K562 (cell line): ENCODE results near the gene DNMBP. TPM values are rescaled to one million over a fixed set of nuclear protein-coding genes. Genes with fewer than 3 reads are reported as not detected.
A peak's percentile ranks its signal among the peaks of the same experiment; 100 is the strongest.

Experiments used
- GMEB1 ChIP-seq: fragments of 250-450 bp; sonication (Bioruptor Pico); IDR thresholded peaks from 2 replicates; pipeline ENCODE4 v1.4.0; 2020; ENCODE audit warnings: mild to moderate bottlenecking
- HIVEP1 ChIP-seq: fragments of 250-450 bp; sonication (Bioruptor Pico); IDR thresholded peaks from 2 replicates; pipeline ENCODE4 v1.4.0; 2020; ENCODE audit warnings: mild to moderate bottlenecking
- MIER1 ChIP-seq: fragments of 450-650 bp; IDR thresholded peaks from 2 replicates; pipeline ENCODE4 v1.6.1; 2016; ENCODE audit warnings: antibody characterized with exemption, mild to moderate bottlenecking, low read depth
- POLR2A ChIP-seq: fragments of 450-650 bp; conservative IDR thresholded peaks from 2 replicates; pipeline ENCODE4 v1.6.1; 2016
- PYGO2 ChIP-seq: fragments of 450-650 bp; IDR thresholded peaks from 2 replicates; pipeline ENCODE4 v1.6.1; 2016; ENCODE audit warnings: mild to moderate bottlenecking, missing genetic modification characterization, moderate library complexity, missing compliant biosample characterization
- ZBTB2 ChIP-seq: fragments of 450-650 bp; IDR thresholded peaks from 2 replicates; pipeline ENCODE4 v1.6.1; 2016; ENCODE audit warnings: antibody characterized with exemption
- ZNF224 ChIP-seq: sonication (generic); formaldehyde crosslinking; IDR thresholded peaks from 2 replicates; pipeline ENCODE4 v1.8.0; 2022; ENCODE audit warnings: mild to moderate bottlenecking, missing genetic modification reagents
- polyA plus RNA-seq, 8 experiments: library from polyadenylated mRNA; depleted of rRNA in 4 of 8; stranded (reverse) in 5 of 8; unstranded in 3 of 8; fragments of >200 nt; fragmentation: Nextera tagmentation in 2 of 8; fragmentation: Illumina TruSeq in 1 of 8; extraction: Ambion mirVana in 2 of 8; extraction: Trizol in 1 of 8; gene quantifications; 2 replicates each; pipeline versions ENCODE4 v1.2.1 to v1.2.3, GENCODE V29; 2011 to 2014; ENCODE audit warnings: inconsistent platforms in 1 of 8, missing spikeins in 1 of 8
- total RNA-seq, 7 experiments: library from RNA; depleted of rRNA in 6 of 7; stranded (reverse); fragments of >200 nt in 6 of 7; fragmentation: Illumina TruSeq in 2 of 7; extraction: Trizol in 2 of 7; gene quantifications; 2 replicates each; pipeline versions ENCODE4 v1.2.1 to v1.2.3, GENCODE V29; 2011 to 2021; ENCODE audit warnings: low replicate concordance in 1 of 7
- TF ChIP-seq, protein P1 (sequence below), 2 experiments: fragments of 450-650 bp; formaldehyde crosslinking in 1 of 2; IDR thresholded peaks; 2 replicates each; pipeline versions ENCODE4 v1.4.0 to v1.6.1; 2014 to 2020; ENCODE audit warnings: mild to moderate bottlenecking in 2 of 2, borderline replicate concordance in 1 of 2, low read depth in 1 of 2
- TF ChIP-seq, protein P2 (sequence below): fragments of 250-450 bp; sonication (Bioruptor Pico); IDR thresholded peaks from 2 replicates; pipeline ENCODE4 v1.8.0; 2021; ENCODE audit warnings: borderline replicate concordance, mild to moderate bottlenecking, moderate library complexity; ENCODE audit not compliant: poor library complexity, severe bottlenecking
- TF ChIP-seq, protein P3 (sequence below): fragments of 450-650 bp; IDR thresholded peaks from 2 replicates; pipeline ENCODE4 v1.6.1; 2016; ENCODE audit warnings: low read depth, mild to moderate bottlenecking, moderate library complexity
- TF ChIP-seq, protein P4 (sequence below), 3 experiments: IDR thresholded peaks in 2 of 3; conservative IDR thresholded peaks in 1 of 3; 2 replicates each; pipeline ENCODE4 v1.5.1; 2011 to 2012; ENCODE audit warnings: low read length in 3 of 3, mild to moderate bottlenecking in 3 of 3, control low read depth in 2 of 3, improper control_type of control experiment in 1 of 3, inconsistent platforms in 1 of 3, low read depth in 1 of 3, mixed read lengths in 1 of 3, moderate library complexity in 1 of 3; ENCODE audit not compliant: insufficient read depth in 2 of 3

DNMBP gene
- total and polyA plus RNA-seq, 9 of the 15 experiments (the other 6 are each of a cell fraction or from before 2014, with no cell fraction given): 0.83 to 3.7 (median 2.2) TPM

DNA sequence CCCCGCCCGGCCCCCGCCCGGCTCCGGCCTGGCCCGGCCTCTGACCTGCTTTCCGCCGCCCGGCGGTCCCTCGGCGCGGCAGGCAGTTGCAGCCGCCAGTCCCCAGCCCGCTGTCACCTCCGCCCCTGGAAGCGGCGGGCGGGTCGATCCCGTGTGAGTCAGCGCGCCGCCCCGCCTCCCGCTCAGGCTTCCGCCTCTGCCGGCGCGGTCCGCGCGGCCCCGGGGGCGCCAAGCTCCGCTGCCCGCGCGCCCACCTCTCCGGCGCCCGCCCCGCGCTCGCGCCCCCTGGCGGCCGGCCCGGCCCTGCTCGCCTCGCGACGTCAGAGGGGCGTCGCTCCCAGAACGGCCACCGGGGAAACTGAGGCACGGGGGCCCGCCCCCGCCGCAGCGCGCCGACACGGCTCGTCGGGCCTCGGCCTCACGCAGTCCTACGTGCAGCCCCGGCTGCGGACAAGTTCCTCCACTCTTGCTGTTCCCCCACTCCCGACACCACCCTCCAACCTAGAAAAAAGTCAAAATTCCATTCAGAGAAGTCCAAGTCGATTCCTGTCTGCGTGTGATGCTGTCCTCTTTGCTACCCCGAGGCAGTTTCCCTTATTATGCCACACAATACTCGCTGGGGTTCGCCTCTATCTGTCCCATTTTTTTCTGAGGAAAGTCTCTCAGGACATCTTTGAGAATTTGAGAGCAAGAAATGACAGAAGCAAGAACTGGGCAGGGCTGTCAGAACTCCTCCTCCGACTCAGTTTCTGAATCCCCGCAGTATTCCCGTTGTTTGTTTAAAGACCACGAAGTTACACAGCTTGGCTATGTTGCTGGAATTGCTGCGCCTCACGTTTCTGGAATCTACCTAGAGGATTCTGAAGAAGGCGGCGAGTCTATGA lies at the start of gene DNMBP (continued):
- TF ChIP-seq ZBTB2 (no peak), MIER1 (no peak), HIVEP1 (CRISPR knock-in tag) (no peak), PYGO2 (no peak), POLR2A (no peak), GMEB1 (CRISPR knock-in tag) (0 out of 2 replicates have a peak, but pooled peaks have one; percentile 36), ZNF224 (CRISPR knock-in tag) (no peak)
- TF ChIP-seq, protein P1, sequence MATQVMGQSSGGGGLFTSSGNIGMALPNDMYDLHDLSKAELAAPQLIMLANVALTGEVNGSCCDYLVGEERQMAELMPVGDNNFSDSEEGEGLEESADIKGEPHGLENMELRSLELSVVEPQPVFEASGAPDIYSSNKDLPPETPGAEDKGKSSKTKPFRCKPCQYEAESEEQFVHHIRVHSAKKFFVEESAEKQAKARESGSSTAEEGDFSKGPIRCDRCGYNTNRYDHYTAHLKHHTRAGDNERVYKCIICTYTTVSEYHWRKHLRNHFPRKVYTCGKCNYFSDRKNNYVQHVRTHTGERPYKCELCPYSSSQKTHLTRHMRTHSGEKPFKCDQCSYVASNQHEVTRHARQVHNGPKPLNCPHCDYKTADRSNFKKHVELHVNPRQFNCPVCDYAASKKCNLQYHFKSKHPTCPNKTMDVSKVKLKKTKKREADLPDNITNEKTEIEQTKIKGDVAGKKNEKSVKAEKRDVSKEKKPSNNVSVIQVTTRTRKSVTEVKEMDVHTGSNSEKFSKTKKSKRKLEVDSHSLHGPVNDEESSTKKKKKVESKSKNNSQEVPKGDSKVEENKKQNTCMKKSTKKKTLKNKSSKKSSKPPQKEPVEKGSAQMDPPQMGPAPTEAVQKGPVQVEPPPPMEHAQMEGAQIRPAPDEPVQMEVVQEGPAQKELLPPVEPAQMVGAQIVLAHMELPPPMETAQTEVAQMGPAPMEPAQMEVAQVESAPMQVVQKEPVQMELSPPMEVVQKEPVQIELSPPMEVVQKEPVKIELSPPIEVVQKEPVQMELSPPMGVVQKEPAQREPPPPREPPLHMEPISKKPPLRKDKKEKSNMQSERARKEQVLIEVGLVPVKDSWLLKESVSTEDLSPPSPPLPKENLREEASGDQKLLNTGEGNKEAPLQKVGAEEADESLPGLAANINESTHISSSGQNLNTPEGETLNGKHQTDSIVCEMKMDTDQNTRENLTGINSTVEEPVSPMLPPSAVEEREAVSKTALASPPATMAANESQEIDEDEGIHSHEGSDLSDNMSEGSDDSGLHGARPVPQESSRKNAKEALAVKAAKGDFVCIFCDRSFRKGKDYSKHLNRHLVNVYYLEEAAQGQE (IDR thresholded peaks at IDR 0.05; ENCODE audit: borderline replicate concordance): peak; percentile 41; the same call in 1 of the 2 replicates
- TF ChIP-seq, protein P1 (CRISPR knock-in tag; IDR thresholded peaks at IDR 0.05; ENCODE audit: low read depth): no peak
- TF ChIP-seq, protein P2, sequence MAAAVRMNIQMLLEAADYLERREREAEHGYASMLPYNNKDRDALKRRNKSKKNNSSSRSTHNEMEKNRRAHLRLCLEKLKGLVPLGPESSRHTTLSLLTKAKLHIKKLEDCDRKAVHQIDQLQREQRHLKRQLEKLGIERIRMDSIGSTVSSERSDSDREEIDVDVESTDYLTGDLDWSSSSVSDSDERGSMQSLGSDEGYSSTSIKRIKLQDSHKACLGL (CRISPR knock-in tag): no peak
- TF ChIP-seq, protein P3, sequence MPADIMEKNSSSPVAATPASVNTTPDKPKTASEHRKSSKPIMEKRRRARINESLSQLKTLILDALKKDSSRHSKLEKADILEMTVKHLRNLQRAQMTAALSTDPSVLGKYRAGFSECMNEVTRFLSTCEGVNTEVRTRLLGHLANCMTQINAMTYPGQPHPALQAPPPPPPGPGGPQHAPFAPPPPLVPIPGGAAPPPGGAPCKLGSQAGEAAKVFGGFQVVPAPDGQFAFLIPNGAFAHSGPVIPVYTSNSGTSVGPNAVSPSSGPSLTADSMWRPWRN: no peak
- TF ChIP-seq, protein P4, sequence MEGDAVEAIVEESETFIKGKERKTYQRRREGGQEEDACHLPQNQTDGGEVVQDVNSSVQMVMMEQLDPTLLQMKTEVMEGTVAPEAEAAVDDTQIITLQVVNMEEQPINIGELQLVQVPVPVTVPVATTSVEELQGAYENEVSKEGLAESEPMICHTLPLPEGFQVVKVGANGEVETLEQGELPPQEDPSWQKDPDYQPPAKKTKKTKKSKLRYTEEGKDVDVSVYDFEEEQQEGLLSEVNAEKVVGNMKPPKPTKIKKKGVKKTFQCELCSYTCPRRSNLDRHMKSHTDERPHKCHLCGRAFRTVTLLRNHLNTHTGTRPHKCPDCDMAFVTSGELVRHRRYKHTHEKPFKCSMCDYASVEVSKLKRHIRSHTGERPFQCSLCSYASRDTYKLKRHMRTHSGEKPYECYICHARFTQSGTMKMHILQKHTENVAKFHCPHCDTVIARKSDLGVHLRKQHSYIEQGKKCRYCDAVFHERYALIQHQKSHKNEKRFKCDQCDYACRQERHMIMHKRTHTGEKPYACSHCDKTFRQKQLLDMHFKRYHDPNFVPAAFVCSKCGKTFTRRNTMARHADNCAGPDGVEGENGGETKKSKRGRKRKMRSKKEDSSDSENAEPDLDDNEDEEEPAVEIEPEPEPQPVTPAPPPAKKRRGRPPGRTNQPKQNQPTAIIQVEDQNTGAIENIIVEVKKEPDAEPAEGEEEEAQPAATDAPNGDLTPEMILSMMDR (IDR thresholded peaks at IDR 0.05 in 2 of 3, conservative IDR thresholded peaks at IDR 0.05 in 1 of 3; ENCODE audit: insufficient read depth in 2 of 3, low read depth in 1 of 3, low read length in 3 of 3): peak; percentile 35 to 69 (median 47); a peak in 4 of 6 replicates
